Activated T-cell treated with anti-CD3 and anti-CD28 coated beads, Interleukin-2, amount 50 U/mL, for 1 hour (primary cell): ENCODE results near the gene UBA5.
"Not testable (repeated sequence)": the region's sequence is repeated elsewhere in the genome, so short reads cannot be mapped to it uniquely, and the experiment has no call there.

ENCODE experiments used
- DNase-seq: peaks from one replicate; pipeline ENCODE4 v3.0.0-alpha.2; 2020

UBA5 gene

GRCh38 chr3:132660052-132660810 is at the start of gene UBA5:
TSS of gene UBA5 (plus strand) at chr3:132660329. CDS start at chr3:132660538, 209 bp downstream.
- peak; percentile 76 for DNase-seq

- not testable (repeated sequence) for DNase-seq
Measured at GRCh38 chr3:132615301-132615700, 44.8 kb upstream of the UBA5 start.

GRCh38 chr3:132615881-132616280 is 44.2 kb upstream of the UBA5 start:
- DNase-seq = no peak

GRCh38 chr3:132616780-132617179 is 43.3 kb upstream of the UBA5 start:
- DNase-seq = no peak

GRCh38 chr3:132622148-132622547 is 38.0 kb upstream of the UBA5 start:
- no peak for DNase-seq

- no peak for DNase-seq
Measured at GRCh38 chr3:132622761-132623160, 37.4 kb upstream of the UBA5 start.

- no peak for DNase-seq
Measured at GRCh38 chr3:132623646-132624045, 36.5 kb upstream of the UBA5 start.

- no peak for DNase-seq
Measured at GRCh38 chr3:132624790-132625189, 35.3 kb upstream of the UBA5 start.

- no peak for DNase-seq
Measured at GRCh38 chr3:132625613-132626012, 34.5 kb upstream of the UBA5 start.

GRCh38 chr3:132626955-132627354 is 33.2 kb upstream of the UBA5 start:
- DNase-seq = no peak

- DNase-seq = no peak
Measured at GRCh38 chr3:132628157-132628556, 32.0 kb upstream of the UBA5 start.

- DNase-seq = no peak
Measured at GRCh38 chr3:132629928-132630327, 30.2 kb upstream of the UBA5 start.

GRCh38 chr3:132630612-132631011 is 29.5 kb upstream of the UBA5 start:
- DNase-seq = no peak

GRCh38 chr3:132635052-132635451 is 25.1 kb upstream of the UBA5 start:
- DNase-seq = no peak

- DNase-seq = no peak
Measured at GRCh38 chr3:132637590-132637989, 22.5 kb upstream of the UBA5 start.

GRCh38 chr3:132638706-132639105 is 21.4 kb upstream of the UBA5 start:
- DNase-seq = no peak

- DNase-seq = not testable (repeated sequence)
Measured at GRCh38 chr3:132641427-132641826, 18.7 kb upstream of the UBA5 start.

GRCh38 chr3:132641837-132642538 is 18.1 kb upstream of the UBA5 start:
- no peak for DNase-seq

- no peak for DNase-seq
Measured at GRCh38 chr3:132642539-132642847, 17.6 kb upstream of the UBA5 start.

- DNase-seq = no peak
Measured at GRCh38 chr3:132643366-132643765, 16.8 kb upstream of the UBA5 start.

GRCh38 chr3:132645058-132645457 is 15.1 kb upstream of the UBA5 start:
- DNase-seq = no peak

- no peak for DNase-seq
Measured at GRCh38 chr3:132650153-132650552, 10.0 kb upstream of the UBA5 start.

- no peak for DNase-seq
Measured at GRCh38 chr3:132652640-132653270, 7.4 kb upstream of the UBA5 start.

GRCh38 chr3:132654190-132654589 is 5.9 kb upstream of the UBA5 start:
- no peak for DNase-seq
